Activated CD4-positive, CD25-positive, alpha-beta regulatory T cell treated with anti-CD3 and anti-CD28 coated beads, Interleukin-2, amount 50 U/mL, for 72 hours (primary cell): ENCODE measurements around the gene TES.
"Not testable (repeated sequence)": the region's sequence is repeated elsewhere in the genome, so short reads cannot be mapped to it uniquely, and the experiment has no call there.

ENCODE experiments used
- DNase-seq: peaks from one replicate; pipeline ENCODE4 v3.0.0; 2021

Gene TES

DNA sequence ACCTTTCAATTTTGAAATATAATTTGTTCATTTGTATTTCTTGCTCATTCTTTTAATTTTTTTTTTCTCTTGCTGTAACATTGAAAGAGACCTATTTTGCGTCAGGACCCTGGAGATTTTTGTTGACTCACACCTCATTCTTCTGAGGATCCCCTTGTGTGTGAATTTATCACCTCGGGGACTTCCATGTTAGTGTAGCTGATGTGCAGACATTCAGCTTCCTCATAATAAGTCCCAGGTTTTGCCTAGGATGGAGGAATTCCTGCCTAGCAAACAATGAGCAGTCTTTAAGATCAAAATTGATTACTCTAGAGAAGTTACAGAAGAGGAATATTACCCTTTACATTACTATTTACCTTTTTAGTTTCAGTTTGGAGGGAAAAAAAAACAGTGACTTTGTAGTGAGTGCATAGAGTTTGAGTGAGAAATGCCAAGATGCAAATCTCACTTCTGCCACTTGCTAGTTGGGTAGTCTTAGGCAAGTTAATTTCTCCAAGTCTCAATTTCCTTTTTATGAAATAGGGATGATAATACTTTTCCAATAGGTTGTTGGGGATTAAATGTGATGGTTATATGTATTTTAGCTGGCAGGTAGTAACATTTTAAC lies 14.3 kb downstream of the TES start:
- DNase-seq = no peak

- DNase-seq = no peak
Observed at GRCh38 chr7:116225860-116226259, 15.5 kb downstream of the TES start.

- no peak for DNase-seq
Observed at GRCh38 chr7:116226664-116227063, 16.3 kb downstream of the TES start.

DNA sequence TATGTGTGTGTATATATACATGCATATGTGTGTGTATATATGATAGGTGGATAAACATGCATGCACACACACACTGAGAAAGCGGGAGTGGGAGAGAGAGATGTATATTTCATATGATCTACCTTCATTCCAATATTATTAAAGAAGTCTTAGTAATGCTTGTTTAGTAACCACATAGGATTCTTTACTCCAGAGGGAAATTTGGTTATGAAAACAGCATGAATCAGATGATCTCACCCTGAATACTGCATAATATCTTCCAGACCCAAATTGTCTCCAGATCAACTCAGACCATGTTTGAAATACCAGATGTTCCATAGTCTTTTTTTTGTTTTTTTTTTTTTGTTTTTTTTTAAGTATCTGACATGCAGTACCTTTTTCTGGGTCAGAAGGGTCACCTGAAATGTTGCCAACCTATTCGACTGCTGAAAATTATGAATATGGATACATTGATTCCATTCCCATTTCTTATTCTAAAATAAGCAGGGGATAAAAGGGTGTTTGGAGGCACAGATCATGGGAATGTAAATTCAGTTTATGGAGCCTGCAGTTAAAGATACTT lies 17.4 kb downstream of the TES start:
- no peak for DNase-seq

DNA sequence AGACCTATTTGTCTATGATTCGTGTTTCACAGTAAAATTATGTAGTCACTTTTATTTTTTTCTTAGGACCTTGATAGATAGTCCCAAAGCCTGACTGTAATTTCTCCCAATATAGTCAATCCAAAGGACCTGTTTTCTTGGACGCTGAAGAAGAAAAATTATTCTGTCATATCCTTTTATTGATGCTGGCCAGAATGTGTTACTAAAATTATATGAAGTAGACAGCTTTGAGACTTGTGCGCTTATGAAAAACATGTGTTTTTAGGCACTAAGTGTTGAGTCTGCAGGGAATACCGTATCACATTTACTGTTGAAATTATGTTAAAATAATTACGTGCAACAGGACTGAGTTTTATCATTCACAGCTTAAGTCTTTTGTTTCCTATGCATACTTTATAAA lies 17.9 kb downstream of the TES start:
- DNase-seq = no peak

- DNase-seq = no peak
Observed at GRCh38 chr7:116229366-116229765, 19.0 kb downstream of the TES start.

DNA sequence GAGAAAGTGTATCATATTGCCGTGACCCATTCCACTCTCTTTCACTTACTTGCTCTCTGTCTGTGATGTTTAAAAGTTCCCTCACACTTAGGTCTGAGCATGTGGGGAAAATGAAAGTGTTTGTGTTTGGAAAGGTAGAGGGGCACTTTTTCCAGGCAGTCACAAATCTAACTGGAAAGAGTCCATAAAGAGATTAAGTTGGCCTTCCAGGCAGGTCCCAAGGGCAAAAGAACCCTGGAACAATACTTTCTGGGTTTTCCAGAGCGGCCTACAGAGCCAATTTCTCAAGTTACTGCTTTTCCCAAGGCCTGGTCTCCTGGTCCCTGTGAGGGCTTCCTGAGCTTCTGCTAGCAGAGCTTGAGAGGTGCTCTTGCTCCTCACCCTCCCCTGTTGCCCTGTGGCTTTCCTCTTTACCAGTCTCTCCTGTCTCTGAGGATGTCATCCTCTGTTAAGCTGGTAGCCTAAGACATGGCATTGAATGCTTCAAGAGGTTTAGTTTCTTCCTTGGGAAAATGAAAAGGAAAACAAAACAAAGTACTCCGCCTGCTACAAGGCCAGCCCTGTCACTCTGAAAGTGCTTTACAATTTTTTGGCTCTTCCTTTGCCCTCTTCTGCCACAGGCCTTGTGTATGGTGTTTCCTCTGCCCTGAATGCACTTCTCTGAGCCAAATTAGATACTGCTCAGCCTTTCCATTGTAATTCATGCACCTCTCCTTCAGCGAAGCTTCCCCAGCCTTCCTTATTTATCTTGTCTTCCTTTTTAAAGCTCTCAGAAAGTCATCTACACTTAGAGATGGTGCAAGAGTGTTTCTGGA lies 20.1 kb downstream of the TES start:
- DNase-seq = no peak

GRCh38 chr7:116231543-116231942 lies 21.2 kb downstream of the TES start:
- DNase-seq = no peak

GRCh38 chr7:116231949-116232348 lies 21.6 kb downstream of the TES start:
- DNase-seq = no peak

- DNase-seq = no peak
Observed at GRCh38 chr7:116232350-116232749, 22.0 kb downstream of the TES start.

- DNase-seq = no peak
Observed at GRCh38 chr7:116232920-116233319, 22.6 kb downstream of the TES start.

DNA sequence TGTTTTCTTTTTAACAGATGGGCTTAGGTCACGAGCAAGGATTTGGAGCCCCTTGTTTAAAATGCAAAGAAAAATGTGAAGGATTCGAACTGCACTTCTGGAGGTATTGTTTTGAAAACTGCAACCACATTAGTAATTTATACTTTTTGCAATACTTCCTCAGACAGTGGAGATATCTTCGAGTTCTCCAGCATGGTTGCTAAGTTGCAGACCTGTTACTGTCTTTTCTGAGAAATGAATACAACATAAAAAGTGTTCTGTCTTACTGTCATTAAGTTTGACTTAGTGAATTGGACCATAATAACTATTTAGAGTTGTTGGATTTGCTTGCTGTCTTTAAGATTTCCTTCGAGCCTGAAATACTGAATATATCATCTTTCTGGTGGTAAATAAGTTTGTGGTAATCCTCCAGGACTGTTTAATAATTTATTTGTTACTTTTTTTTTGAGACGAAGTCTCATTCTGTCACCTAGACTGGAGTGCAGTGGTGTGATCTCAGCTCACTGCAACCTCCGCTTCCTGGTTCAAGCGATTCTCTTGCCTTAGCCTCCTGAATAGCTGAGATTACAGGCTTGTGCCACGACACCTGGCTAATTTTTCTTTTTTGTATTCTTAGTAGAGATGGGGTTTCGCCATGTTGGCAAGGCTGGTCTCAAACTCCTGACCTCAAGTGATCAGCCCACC lies 24.3 kb downstream of the TES start:
- DNase-seq = no peak

- no peak for DNase-seq
Observed at GRCh38 chr7:116235380-116235779, 25.0 kb downstream of the TES start.

- DNase-seq = no peak
Observed at GRCh38 chr7:116236020-116236630, 25.8 kb downstream of the TES start.

DNA sequence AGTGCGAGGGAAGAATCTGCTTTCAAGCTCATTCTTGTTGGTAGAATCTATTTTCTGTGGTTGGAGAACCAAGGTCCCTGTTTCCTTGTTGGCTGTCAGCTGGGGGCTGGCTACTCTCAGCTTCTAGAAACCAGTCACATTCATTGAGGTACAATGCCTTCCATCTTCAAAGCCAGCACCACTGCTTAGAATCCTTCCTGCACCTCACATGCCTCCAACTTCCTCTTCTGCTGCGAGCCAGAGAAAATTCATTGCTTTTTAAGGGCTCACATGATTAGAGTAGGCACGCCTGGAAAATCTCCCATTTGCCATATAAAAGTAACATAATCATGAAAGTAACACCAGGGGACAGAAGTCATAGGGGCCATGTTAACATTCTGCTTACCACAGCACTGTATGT lies 28.7 kb downstream of the TES start:
- DNase-seq = no peak

DNA sequence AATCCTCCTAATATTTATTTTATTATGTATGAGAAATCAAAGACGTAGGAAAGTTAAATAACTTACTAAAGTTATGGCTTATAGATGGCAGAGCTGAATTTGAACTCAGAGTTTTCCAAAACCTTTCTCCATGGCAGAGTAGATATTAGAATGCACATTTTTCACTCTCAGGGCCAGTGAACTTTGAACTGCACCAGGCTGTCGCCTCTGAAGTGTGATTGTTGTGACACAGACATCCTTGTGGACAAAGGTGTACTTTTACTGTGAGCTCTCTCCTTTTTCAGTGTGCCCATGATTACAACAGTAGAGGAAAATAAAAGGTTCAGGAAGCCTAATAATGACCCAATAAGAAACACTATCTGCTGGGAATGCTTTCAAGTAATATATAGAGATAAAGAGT lies 29.1 kb downstream of the TES start:
- no peak for DNase-seq

DNA sequence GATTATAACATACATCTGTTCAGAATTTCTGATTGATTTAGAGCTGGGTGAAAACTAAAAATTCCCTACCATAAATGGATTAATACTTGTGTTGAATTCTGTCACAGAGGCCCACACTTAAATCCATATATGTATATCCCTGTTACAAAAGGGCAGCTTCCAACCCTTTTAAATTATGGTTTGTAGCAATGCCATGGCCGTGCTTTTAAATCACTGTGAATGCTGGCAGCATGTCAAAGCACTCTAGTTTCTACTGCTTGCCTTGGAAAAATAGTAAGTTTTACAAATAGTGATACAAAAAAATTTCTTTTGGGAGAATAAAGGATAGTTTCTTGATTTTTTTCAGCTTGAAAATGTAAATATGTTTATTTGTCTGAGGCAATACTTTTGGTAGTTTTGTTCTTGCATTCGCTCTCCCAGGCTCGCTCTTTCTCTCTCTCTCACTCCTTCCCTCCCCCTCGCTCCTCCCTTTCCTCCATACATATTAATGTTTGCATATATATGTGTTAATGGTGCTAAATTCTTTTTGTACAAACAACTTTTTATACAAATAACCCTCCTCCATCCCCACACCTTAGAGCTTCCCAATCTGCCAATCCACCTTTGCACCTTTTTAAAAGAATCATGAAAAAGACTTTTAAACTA lies 29.8 kb downstream of the TES start:
- DNase-seq = no peak

DNA sequence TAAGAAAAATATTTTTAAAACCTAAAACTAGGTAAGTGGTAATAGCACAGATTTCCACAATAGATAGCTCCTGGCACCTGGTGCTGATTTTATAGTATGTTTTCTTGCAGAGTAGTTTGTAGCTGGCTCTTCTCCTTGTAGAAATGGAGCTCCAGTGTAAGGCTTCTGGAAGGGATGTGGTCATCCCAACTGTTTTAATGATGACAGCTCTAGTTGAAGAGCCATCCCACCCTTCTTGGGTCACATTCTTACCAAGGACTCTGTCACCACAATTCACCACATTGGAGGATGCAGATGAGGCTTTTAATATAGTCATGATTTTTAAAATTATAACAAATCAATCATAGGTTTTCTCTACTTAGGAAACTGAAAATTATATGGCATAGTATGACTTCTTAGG lies 31.0 kb downstream of the TES start:
- DNase-seq = no peak

- DNase-seq = no peak
Observed at GRCh38 chr7:116242178-116242577, 31.8 kb downstream of the TES start.

GRCh38 chr7:116242759-116243158 lies 32.4 kb downstream of the TES start:
- no peak for DNase-seq

GRCh38 chr7:116244803-116245202 lies 34.5 kb downstream of the TES start:
- not testable (repeated sequence) for DNase-seq

GRCh38 chr7:116246357-116246756 lies 36.0 kb downstream of the TES start:
- DNase-seq = no peak
